K562 (cell line): ENCODE results near the gene ZNF516.

ENCODE experiments used
- ARNT ChIP-seq, 2 experiments: fragments of 450-650 bp; IDR thresholded peaks; 2 replicates each; pipeline ENCODE4 v1.6.1; 2016; ENCODE audit warnings: mild to moderate bottlenecking in 1 of 2
- CBX5 ChIP-seq: IDR thresholded peaks from 2 replicates; pipeline ENCODE4 v1.6.1; 2014; ENCODE audit warnings: low read depth, borderline replicate concordance
- GABPB2 ChIP-seq: fragments of 250-450 bp; sonication (Bioruptor Pico); conservative IDR thresholded peaks from 2 replicates; pipeline ENCODE4 v1.5.1; 2021; ENCODE audit warnings: mild to moderate bottlenecking
- GTF2E2 ChIP-seq: fragments of 200-800 bp; sonication (Bioruptor generic); IDR thresholded peaks from 2 replicates; pipeline ENCODE4 v1.6.1; 2016; ENCODE audit warnings: missing genetic modification characterization, missing compliant biosample characterization
- HIVEP1 ChIP-seq: fragments of 250-450 bp; sonication (Bioruptor Pico); IDR thresholded peaks from 2 replicates; pipeline ENCODE4 v1.4.0; 2020; ENCODE audit warnings: mild to moderate bottlenecking
- JUND ChIP-seq, 2 experiments: IDR thresholded peaks; 2 replicates in 1 of 2; 3 replicates in 1 of 2; pipeline ENCODE4 v1.6.1; 2011; ENCODE audit warnings: borderline replicate concordance in 2 of 2, low read depth in 2 of 2, low read length in 2 of 2, improper control_type of control experiment in 1 of 2, missing biosample characterization in 1 of 2, missing genetic modification characterization in 1 of 2, missing genetic modification reagents in 1 of 2
- ZFPM2 ChIP-seq: fragments of 250-450 bp; sonication (Bioruptor Pico); IDR thresholded peaks from 2 replicates; pipeline ENCODE4 v1.5.1; 2022; ENCODE audit warnings: mild to moderate bottlenecking
- ZNF384 ChIP-seq: IDR thresholded peaks from 2 replicates; pipeline ENCODE4 v1.6.1; 2012; ENCODE audit warnings: low read depth, low read length, improper control_type of control experiment
- TF ChIP-seq, protein P1 (sequence below): fragments of 250-450 bp; sonication (Bioruptor Pico); IDR thresholded peaks from 2 replicates; pipeline ENCODE4 v1.5.0; 2020; ENCODE audit warnings: mild to moderate bottlenecking, borderline replicate concordance
- TF ChIP-seq, protein P2 (sequence below): fragments of 450-650 bp; IDR thresholded peaks from 2 replicates; pipeline ENCODE4 v1.6.1; 2017; ENCODE audit warnings: antibody characterized with exemption
- TF ChIP-seq, protein P3 (sequence below), 2 experiments: fragments of 450-650 bp in 1 of 2; sonication (generic) in 1 of 2; formaldehyde crosslinking in 1 of 2; IDR thresholded peaks in 1 of 2; conservative IDR thresholded peaks in 1 of 2; 2 replicates each; pipeline versions ENCODE4 v1.6.1 to v1.8.1; 2016 to 2023; ENCODE audit warnings: mild to moderate bottlenecking in 2 of 2, moderate library complexity in 2 of 2, inconsistent platforms in 1 of 2, missing genetic modification reagents in 1 of 2

DNA sequence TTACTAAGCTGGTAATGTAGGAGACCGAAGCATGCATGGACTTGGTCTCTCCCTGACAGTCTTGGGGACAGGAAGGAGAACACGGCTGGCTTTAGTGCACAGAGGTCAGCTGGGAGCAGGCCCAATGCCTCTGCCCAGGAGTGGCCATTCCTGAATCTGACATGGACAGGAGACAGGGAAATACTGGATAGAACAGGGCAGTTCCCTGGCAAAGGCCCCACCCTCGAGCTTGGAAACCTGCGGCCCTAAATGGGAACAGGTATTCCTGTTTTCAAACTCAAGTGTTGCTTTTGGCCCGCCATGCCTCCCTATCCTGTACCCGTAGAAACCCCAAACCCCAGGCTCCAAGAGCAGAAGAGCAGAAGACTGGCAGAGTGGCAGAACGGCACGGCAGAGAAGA is 107.4 kb downstream of the ZNF516 start:
- TF ChIP-seq, protein P1, sequence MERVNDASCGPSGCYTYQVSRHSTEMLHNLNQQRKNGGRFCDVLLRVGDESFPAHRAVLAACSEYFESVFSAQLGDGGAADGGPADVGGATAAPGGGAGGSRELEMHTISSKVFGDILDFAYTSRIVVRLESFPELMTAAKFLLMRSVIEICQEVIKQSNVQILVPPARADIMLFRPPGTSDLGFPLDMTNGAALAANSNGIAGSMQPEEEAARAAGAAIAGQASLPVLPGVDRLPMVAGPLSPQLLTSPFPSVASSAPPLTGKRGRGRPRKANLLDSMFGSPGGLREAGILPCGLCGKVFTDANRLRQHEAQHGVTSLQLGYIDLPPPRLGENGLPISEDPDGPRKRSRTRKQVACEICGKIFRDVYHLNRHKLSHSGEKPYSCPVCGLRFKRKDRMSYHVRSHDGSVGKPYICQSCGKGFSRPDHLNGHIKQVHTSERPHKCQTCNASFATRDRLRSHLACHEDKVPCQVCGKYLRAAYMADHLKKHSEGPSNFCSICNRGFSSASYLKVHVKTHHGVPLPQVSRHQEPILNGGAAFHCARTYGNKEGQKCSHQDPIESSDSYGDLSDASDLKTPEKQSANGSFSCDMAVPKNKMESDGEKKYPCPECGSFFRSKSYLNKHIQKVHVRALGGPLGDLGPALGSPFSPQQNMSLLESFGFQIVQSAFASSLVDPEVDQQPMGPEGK (CRISPR knock-in tag), result no peak
- TF ChIP-seq GABPB2 (CRISPR knock-in tag), result no peak
- no peak for TF ChIP-seq JUND (IDR thresholded peaks at IDR 0.05; ENCODE audit: borderline replicate concordance, low read depth, low read length)
- no peak for TF ChIP-seq JUND (tag; IDR thresholded peaks at IDR 0.05; ENCODE audit: borderline replicate concordance, low read depth, low read length)
- TF ChIP-seq HIVEP1 (CRISPR knock-in tag), result no peak
- no peak for TF ChIP-seq ZFPM2 (CRISPR knock-in tag)
- TF ChIP-seq ARNT (IDR thresholded peaks at IDR 0.05), result no peak
- TF ChIP-seq GTF2E2, result no peak
- TF ChIP-seq, protein P2, sequence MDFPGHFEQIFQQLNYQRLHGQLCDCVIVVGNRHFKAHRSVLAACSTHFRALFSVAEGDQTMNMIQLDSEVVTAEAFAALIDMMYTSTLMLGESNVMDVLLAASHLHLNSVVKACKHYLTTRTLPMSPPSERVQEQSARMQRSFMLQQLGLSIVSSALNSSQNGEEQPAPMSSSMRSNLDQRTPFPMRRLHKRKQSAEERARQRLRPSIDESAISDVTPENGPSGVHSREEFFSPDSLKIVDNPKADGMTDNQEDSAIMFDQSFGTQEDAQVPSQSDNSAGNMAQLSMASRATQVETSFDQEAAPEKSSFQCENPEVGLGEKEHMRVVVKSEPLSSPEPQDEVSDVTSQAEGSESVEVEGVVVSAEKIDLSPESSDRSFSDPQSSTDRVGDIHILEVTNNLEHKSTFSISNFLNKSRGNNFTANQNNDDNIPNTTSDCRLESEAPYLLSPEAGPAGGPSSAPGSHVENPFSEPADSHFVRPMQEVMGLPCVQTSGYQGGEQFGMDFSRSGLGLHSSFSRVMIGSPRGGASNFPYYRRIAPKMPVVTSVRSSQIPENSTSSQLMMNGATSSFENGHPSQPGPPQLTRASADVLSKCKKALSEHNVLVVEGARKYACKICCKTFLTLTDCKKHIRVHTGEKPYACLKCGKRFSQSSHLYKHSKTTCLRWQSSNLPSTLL, result no peak
- no peak for TF ChIP-seq CBX5
- no peak for TF ChIP-seq ZNF384
- TF ChIP-seq, protein P3, sequence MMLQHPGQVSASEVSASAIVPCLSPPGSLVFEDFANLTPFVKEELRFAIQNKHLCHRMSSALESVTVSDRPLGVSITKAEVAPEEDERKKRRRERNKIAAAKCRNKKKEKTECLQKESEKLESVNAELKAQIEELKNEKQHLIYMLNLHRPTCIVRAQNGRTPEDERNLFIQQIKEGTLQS (IDR thresholded peaks at IDR 0.05), result no peak
- TF ChIP-seq, protein P3 (CRISPR knock-in tag; conservative IDR thresholded peaks at IDR 0.05), result no peak
